ENCODE data around the gene MRPL49. TPM values are rescaled to one million over a fixed set of nuclear protein-coding genes. Genes with fewer than 3 reads are reported as not detected.

The MRPL49 gene
- total and polyA plus RNA-seq, 2 experiments from 2014 or later: 46.8 to 57.6 TPM

- peak; percentile 92 for TF ChIP-seq CTCF (IDR thresholded peaks at IDR 0.05; ENCODE audit: poor library complexity)
- no peak for TF ChIP-seq EZH2phosphoT487 (IDR thresholded peaks at IDR 0.05; ENCODE audit: low read depth, severe bottlenecking, unreplicated experiment)
- Histone ChIP-seq H3K4me1 (ENCODE audit: insufficient read depth) (peaks cover 17% of the 10 kb centered on the region), H3K4me2 (peak overlapping the region; percentile 49), H3K79me2 (peaks cover 29% of the 10 kb centered on the region), H3K36me3 (replicated peaks; ENCODE audit: insufficient read depth, low read depth) (no peaks in the 10 kb centered on the region), H4K20me1 (ENCODE audit: insufficient read depth, poor library complexity, severe bottlenecking) (no peaks in the 10 kb centered on the region), H3K9me2 (replicated peaks; ENCODE audit: insufficient read depth) (no peaks in the 10 kb centered on the region), H3K27me3 (no peaks in the 10 kb centered on the region), H3K4me3 (no peak overlapping the region), H2AFZ (no peak overlapping the region), H3K27ac (peak overlapping the region; percentile 45), H3K9me3 (ENCODE audit: low read depth) (no peaks in the 10 kb centered on the region)
- peak; percentile 92 for DNase-seq (ENCODE audit: low spot score)
- WGBS (ENCODE audit: low lambda C conversion rate, missing lambda C conversion rate): 15% methylated on average over 18 of the region's 18 CpGs
Observed at GRCh38 chr11:65110354-65110861, 11.7 kb upstream of the MRPL49 start.

GRCh38 chr11:65111159-65111743 lies 10.9 kb upstream of the MRPL49 start:
- H3K36me3 ChIP-seq (replicated peaks; ENCODE audit: insufficient read depth, low read depth): no peaks in the 10 kb centered on the region
- TF ChIP-seq CTCF (IDR thresholded peaks at IDR 0.05; ENCODE audit: poor library complexity) (no peak), EZH2phosphoT487 (IDR thresholded peaks at IDR 0.05; ENCODE audit: low read depth, severe bottlenecking, unreplicated experiment) (no peak), EZH2 (IDR thresholded peaks at IDR 0.05; ENCODE audit: borderline replicate concordance) (no peak)
- peak overlapping the region; percentile 99 for H3K4me2 ChIP-seq
- H3K27me3 ChIP-seq: no peaks in the 10 kb centered on the region
- peaks cover 34% of the 10 kb centered on the region for H3K79me2 ChIP-seq
- no peak overlapping the region for H3K4me3 ChIP-seq
- H3K9me3 ChIP-seq (ENCODE audit: low read depth): no peaks in the 10 kb centered on the region
- no peak for DNase-seq (ENCODE audit: low spot score)
- peaks cover 21% of the 10 kb centered on the region for H3K4me1 ChIP-seq (ENCODE audit: insufficient read depth)
- H3K27ac ChIP-seq: peak overlapping the region; percentile 45
- 64% methylated on average over 30 of the region's 31 CpGs for WGBS (ENCODE audit: low lambda C conversion rate, missing lambda C conversion rate)
- no peak overlapping the region for H2AFZ ChIP-seq
- no peaks in the 10 kb centered on the region for H4K20me1 ChIP-seq (ENCODE audit: insufficient read depth, poor library complexity, severe bottlenecking)
- no peaks in the 10 kb centered on the region for H3K9me2 ChIP-seq (replicated peaks; ENCODE audit: insufficient read depth)

- Histone ChIP-seq H3K4me1 (ENCODE audit: insufficient read depth) (peaks cover 27% of the 10 kb centered on the region), H3K4me3 (peak within 1 kb of the TSS; percentile 75), H3K9me3 (ENCODE audit: low read depth) (no peaks in the 10 kb centered on the region), H3K36me3 (replicated peaks; ENCODE audit: insufficient read depth, low read depth) (no peaks in the 10 kb centered on the region), H4K20me1 (ENCODE audit: insufficient read depth, poor library complexity, severe bottlenecking) (no peaks in the 10 kb centered on the region), H3K27ac (peak within 1 kb of the TSS; percentile 80), H3K79me2 (peaks cover 41% of the 10 kb centered on the region), H3K9me2 (replicated peaks; ENCODE audit: insufficient read depth) (no peaks in the 10 kb centered on the region), H2AFZ (no peak within 1 kb of the TSS), H3K27me3 (no peaks in the 10 kb centered on the region), H3K4me2 (peak within 1 kb of the TSS; percentile 99)
- TF ChIP-seq CTCF (IDR thresholded peaks at IDR 0.05; ENCODE audit: poor library complexity): no peak
- no peak for TF ChIP-seq EZH2phosphoT487 (IDR thresholded peaks at IDR 0.05; ENCODE audit: low read depth, severe bottlenecking, unreplicated experiment)
- no peak for TF ChIP-seq EZH2 (IDR thresholded peaks at IDR 0.05; ENCODE audit: borderline replicate concordance)
- peak; percentile 98 for DNase-seq (ENCODE audit: low spot score)
- WGBS (ENCODE audit: low lambda C conversion rate, missing lambda C conversion rate): under 1% methylated on average over 38 of the region's 64 CpGs
Observed at GRCh38 chr11:65111744-65112545, 10.2 kb upstream of the MRPL49 start, which contains the start of gene TM7SF2. Gene TM7SF2, plus strand, starts transcription at chr11:65111872. Its CDS starts 144 bp downstream, at chr11:65112016.
